Stimulated activated CD4-positive, alpha-beta T cell treated with anti-CD3 and anti-CD28 coated beads, Interleukin-1b, Interleukin-23, amount 100 ng/mL, for 1 hour (primary cell): ENCODE results near the gene PPP4R3A.
A peak's percentile ranks its signal among the peaks of the same experiment; 100 is the strongest.
"Not testable (repeated sequence)": the region's sequence is repeated elsewhere in the genome, so short reads cannot be mapped to it uniquely, and the experiment has no call there.

Experiments
- DNase-seq, 2 donors: peaks; one replicate each; pipeline ENCODE4 v3.0.0-alpha.2; 2020; ENCODE audit warnings: low read depth in 2 of 2

Gene PPP4R3A

GRCh38 chr14:91510171-91511042, at the start of gene PPP4R3A:
Gene PPP4R3A, minus strand, starts transcription at chr14:91510310. Its CDS starts 663 bp downstream, at chr14:91509647.
- peak; percentile 69 to 86 for DNase-seq

- DNase-seq: no peak
Measured at GRCh38 chr14:91555531-91555930, 45.4 kb upstream of the PPP4R3A start.

- no peak for DNase-seq
Measured at GRCh38 chr14:91554535-91555332, 44.6 kb upstream of the PPP4R3A start.

GRCh38 chr14:91548108-91548507, 38.0 kb upstream of the PPP4R3A start:
- no peak for DNase-seq

GRCh38 chr14:91545946-91546716, 36.0 kb upstream of the PPP4R3A start:
- no peak for DNase-seq

- no peak for DNase-seq
Measured at GRCh38 chr14:91545204-91545603, 35.1 kb upstream of the PPP4R3A start.

GRCh38 chr14:91536327-91536726, 26.2 kb upstream of the PPP4R3A start:
- no peak for DNase-seq

- DNase-seq: not testable (repeated sequence)
Measured at GRCh38 chr14:91534059-91534458, 23.9 kb upstream of the PPP4R3A start.

GRCh38 chr14:91533623-91534022, 23.5 kb upstream of the PPP4R3A start:
- DNase-seq: no peak

GRCh38 chr14:91523972-91524371, 13.9 kb upstream of the PPP4R3A start:
- DNase-seq: no peak

- DNase-seq: no peak
Measured at GRCh38 chr14:91521061-91521640, 11.0 kb upstream of the PPP4R3A start.

- no peak for DNase-seq
Measured at GRCh38 chr14:91520138-91520537, 10.0 kb upstream of the PPP4R3A start.

GRCh38 chr14:91519239-91520036, 9.3 kb upstream of the PPP4R3A start:
- no peak for DNase-seq

GRCh38 chr14:91516663-91517388, 6.7 kb upstream of the PPP4R3A start:
- no peak for DNase-seq

- no peak for DNase-seq
Measured at GRCh38 chr14:91515979-91516378, 5.9 kb upstream of the PPP4R3A start.

- no peak for DNase-seq
Measured at GRCh38 chr14:91511043-91511383, 903 bp upstream of the PPP4R3A start.

- no peak for DNase-seq
Measured at GRCh38 chr14:91509878-91510170, 286 bp downstream of the PPP4R3A start.

- DNase-seq: peak in 1 of 2 donors; percentile 28
Measured at GRCh38 chr14:91509083-91509877, 830 bp downstream of the PPP4R3A start.

GRCh38 chr14:91508105-91508504, 2.0 kb downstream of the PPP4R3A start:
- no peak for DNase-seq

- DNase-seq: no peak
Measured at GRCh38 chr14:91506226-91506625, 3.9 kb downstream of the PPP4R3A start.
